ENCODE measurements around the gene ZNF512B.
"Not testable (repeated sequence)": the region's sequence is repeated elsewhere in the genome, so short reads cannot be mapped to it uniquely, and the experiment has no call there.

The ZNF512B gene

DNA sequence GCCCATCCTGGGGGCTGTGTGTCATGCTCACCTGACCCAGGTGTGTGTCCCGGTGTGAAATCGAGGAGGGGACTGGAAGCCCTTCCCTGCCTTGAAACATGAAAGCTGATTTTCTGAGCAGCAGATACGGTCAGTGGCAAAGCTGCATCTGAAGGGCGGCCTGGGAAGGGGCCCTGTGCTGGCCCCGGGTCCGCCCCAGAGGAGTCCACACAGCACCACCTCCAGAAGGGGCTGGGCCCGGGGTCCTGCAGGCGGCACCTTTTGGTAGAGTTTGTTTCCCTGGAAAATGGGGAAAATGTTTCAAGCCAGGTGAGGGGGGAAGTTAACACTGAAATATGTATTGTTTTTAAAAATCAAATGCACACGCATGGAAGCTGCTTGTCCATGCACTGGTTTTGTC, 34.3 kb downstream of the ZNF512B start:
- DNase-seq (ENCODE audit: low read depth in 1 of 2, low spot score in 1 of 2) = no peak

DNA sequence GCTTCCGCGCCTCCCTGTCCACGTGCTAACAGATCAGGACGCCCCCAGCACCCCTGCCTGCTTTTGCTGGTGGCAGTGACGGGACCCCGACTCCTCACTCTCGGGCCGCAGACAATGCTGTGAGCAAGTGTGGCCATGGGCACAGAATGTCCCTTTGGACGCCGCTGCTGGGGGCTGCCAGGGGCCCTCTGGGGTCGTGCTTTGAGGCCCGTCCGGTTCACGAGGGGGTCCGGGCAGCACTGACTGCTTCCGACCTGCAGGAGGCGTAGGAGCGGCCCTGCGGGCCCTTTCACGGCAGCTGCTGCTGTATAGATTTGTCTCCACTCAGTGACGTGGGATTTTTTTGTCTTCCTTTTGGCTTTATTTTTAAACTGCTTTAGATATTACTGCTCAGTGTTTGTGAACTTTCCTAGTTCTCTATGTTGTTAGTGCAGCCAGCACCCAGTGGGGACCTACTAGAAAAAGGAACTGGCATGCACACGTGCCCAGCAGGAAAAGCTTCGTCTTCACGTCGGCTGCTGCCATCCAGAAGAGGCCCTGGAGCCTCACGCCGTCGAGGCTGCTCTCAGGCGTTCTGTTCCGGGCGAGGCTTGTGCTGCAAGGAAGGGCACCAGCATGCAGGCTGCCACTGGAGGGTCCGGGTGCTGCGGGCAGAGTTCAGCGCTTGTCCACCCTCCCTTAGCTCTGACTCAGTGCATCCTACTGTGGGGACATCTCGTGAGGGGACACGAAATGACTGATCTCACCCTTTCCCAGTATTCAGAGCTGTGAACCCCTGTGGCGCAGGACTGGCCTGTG, 35.3 kb downstream of the ZNF512B start:
- no peak for DNase-seq (ENCODE audit: low read depth in 1 of 2, low spot score in 1 of 2)

- DNase-seq (ENCODE audit: low read depth in 1 of 2, low spot score in 1 of 2) = no peak
Observed at GRCh38 chr20:63933646-63934045, 36.1 kb downstream of the ZNF512B start.

GRCh38 chr20:63932606-63933160, 37.0 kb downstream of the ZNF512B start:
- no peak for DNase-seq (ENCODE audit: low read depth in 1 of 2, low spot score in 1 of 2)

- no peak for DNase-seq (ENCODE audit: low read depth in 1 of 2, low spot score in 1 of 2)
Observed at GRCh38 chr20:63931735-63932134, 38.0 kb downstream of the ZNF512B start.

DNA sequence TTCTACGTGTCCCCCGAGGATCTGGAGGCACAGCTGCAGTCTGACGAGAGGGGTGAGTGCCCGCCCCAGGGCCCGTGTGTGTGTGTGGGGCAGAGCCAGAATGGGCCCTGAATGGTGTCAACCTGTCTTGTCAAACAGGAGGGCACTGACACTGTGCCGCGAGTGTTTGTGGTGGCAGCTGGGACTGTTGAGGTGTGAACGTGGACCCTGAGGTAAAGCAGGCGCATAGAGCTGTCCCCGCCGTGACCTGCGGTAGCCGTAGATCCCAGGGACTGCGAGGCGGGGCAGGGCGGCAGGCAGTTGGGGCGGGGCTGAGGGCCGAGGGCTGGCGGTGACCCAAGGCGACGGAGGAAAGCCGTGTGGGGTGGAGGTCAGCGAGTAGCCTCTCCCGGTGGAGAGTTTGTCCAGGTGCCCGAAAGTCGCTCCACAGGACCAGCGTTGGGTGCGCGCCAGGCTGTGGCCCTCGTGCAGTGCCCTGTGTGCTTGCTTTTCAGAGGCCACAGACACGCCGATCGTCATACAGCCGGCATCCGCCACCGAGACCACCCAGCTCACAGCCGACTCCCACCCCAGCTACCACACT, 38.7 kb downstream of the ZNF512B start:
- no peak for DNase-seq (ENCODE audit: low read depth in 1 of 2, low spot score in 1 of 2)

GRCh38 chr20:63929473-63929883, 40.3 kb downstream of the ZNF512B start:
- not testable (repeated sequence) for DNase-seq (ENCODE audit: low read depth in 1 of 2, low spot score in 1 of 2)

- no peak for DNase-seq (ENCODE audit: low read depth in 1 of 2, low spot score in 1 of 2)
Observed at GRCh38 chr20:63929071-63929470, 40.7 kb downstream of the ZNF512B start.

- no peak for DNase-seq (ENCODE audit: low read depth in 1 of 2, low spot score in 1 of 2)
Observed at GRCh38 chr20:63926298-63926697, 43.4 kb downstream of the ZNF512B start.

GRCh38 chr20:63924241-63924640, 45.5 kb downstream of the ZNF512B start:
- DNase-seq (ENCODE audit: low read depth in 1 of 2, low spot score in 1 of 2) = no peak

DNA sequence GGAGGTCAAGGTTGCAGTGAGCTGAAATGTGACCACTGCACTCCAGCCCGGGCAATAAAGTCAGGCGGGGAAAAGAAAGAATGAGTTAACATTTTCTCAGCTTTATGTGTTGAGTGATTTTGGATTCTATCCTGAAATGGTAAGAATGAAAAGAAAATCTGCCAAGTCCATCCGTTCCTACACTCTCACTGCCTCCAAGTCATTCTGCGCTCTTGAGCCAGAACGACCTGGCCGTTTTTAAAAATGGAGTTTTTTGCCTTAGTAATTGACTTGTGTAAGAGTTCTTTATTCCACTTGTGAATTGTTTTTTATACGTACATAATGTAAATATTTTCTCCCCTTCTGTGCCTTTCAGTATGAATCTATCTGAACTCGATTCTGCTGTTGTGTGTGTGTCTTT, 46.1 kb downstream of the ZNF512B start:
- no peak for DNase-seq (ENCODE audit: low read depth in 1 of 2, low spot score in 1 of 2)

DNA sequence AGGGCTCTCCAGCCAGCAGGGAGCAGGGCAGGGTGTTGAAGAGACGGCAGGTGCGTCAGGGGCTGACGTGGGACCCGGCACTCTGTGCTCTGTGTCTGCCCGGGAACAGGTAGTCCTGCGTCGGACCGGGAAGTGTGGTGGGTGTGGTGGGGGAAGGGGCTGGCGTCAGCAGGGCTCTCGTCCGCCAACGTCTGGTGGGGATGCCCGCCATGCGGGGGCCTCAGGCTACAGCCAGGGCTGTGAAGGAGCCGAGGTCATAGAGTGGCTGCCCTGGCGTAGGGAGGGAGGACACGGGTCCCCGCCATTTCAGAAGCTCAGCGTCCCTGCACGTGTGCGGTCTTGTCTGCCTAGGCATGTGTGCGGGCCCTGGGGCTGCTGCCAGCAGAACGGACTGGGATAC, 49.5 kb downstream of the ZNF512B start:
- no peak for DNase-seq (ENCODE audit: low read depth in 1 of 2, low spot score in 1 of 2)

DNA sequence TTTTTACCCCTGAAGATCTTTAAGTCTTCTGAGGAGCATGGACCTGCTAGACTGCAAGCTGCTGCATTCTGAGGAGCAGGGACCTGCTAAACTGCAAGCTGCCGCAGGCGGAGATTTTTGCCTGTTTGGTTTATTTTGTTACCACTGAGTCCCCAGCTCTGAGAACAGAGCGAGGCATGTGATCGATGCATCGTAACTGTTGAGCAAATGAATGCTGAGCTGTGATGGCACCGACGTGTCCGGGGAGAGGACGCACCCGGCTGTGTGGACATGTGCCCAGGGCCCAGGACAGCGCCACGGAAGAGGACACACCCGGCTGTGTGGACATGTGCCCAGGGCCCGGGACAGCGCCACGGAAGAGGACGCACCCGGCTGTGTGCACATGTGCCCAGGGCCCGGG, 50.6 kb downstream of the ZNF512B start:
- no peak for DNase-seq (ENCODE audit: low read depth in 1 of 2, low spot score in 1 of 2)

DNA sequence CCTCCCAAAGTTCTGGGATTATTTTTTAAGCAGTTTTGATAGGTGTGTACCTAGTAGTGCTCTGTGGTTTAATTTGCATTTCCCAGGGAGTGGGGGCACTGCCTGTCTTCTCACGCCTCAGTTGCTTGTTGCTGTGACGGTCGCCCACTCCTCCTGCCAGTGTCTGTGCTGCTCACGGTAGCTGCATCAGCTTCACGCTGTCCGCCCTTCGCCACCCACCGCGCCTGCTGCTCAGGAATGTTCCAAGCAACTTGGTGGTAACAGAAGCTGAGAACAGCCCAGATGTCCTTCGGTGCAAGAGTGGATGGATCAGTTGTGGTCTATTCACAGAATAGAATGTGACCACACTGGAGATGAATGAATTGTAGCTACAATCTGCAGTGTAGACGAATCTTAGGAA, 51.9 kb downstream of the ZNF512B start:
- DNase-seq (ENCODE audit: low read depth in 1 of 2, low spot score in 1 of 2) = no peak

DNA sequence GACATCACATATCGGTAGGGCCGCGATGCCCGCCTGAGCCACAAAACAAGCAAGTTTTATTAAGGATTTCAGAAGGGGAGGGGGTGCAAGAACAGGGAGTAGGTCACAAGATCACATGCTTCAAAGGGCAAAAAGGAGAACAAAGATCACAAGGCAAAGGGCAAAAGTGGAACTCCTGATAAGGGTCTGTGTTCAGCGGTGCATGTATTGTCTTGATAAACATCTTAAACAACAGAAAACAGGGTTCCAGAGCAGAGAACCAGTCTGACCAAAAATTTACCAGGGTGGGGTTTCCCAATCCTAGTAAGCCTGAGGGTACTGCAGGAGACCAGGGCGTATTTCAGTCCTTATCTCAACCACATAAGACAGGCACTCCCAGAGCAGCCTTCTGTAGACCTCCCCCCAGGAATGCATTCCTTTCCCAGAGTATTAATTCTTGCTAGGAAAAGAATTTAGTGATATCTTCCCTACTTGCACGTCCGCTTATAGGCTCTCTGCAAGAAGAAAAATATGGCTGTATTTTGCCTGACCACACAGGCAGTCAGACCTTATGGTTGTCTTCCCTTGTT, 53.3 kb downstream of the ZNF512B start:
- not testable (repeated sequence) for DNase-seq (ENCODE audit: low read depth in 1 of 2, low spot score in 1 of 2)

DNA sequence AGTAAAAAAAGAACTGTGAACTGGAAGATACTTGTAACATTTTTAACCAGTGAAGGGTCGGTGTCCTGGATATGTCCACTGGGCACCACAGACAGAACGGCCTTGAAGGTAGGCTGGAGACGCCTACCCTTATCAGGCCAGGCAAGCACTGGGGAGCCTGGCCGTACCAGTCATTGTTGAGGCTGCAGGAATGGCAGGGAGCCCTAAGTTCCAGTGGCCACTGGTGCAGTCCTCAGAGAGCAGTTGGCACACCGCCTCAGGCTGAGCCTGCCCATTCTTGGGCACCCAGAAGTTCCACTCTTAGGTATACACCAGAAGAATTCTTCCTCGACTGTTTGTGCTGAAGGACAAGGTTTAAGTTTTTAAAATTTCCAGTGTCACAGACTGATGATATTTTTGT, 54.3 kb downstream of the ZNF512B start:
- DNase-seq (ENCODE audit: low read depth in 1 of 2, low spot score in 1 of 2) = no peak

DNA sequence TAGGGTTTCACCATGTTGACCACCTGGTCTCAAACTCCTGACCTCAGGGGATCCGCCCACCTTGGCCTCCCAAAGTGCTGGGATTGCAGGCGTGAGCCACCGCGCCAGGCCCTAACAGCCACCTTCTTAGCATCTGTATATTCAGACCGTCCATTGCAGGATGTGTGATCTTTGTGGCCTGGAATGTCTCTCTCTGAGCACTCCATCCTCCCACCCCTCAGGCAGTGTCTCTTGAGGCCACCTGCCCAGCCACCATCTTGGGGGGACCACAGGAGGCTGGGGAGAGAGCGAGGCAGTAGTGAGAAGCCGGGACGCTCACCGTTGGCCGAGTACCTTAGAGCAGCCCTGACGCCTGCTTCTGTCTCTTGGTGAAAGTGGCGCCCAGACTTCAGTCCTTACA, 56.0 kb downstream of the ZNF512B start:
- no peak for DNase-seq (ENCODE audit: low read depth in 1 of 2, low spot score in 1 of 2)

DNA sequence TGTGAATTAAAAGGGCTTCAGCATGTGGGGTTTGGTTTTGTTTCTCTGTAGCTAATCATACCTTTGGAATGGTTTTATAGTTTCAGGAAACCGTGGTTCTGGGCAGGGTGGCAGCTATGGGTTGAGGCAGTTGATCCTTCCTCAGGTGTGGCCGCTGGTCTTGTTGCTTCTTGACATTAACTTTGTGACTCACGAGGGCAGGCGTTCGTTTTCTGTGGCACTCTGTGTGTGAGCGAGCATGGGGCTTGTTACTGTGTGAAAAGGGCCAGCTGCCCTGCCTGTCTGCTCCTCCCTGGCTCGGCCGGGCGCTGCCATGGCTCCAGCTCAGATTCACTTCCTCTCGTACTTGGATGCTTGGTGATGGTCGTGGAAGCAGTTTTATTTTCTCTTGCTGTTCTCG, 58.6 kb downstream of the ZNF512B start:
- no peak for DNase-seq (ENCODE audit: low read depth in 1 of 2, low spot score in 1 of 2)

GRCh38 chr20:63908008-63908682, 61.6 kb downstream of the ZNF512B start:
- no peak for DNase-seq (ENCODE audit: low read depth in 1 of 2, low spot score in 1 of 2)
